ENCODE data around the gene EEF2.

Gene EEF2

GRCh38 chr19:3984908-3985642 lies at the start of gene EEF2:
Gene EEF2, minus strand, starts transcription at chr19:3985463. Its CDS starts 83 bp downstream, at chr19:3985380.
- DNase-seq: peak; percentile 79 to 98

GRCh38 chr19:4034048-4035017 lies 49.1 kb upstream of the EEF2 start:
- DNase-seq: no peak

- no peak for DNase-seq
Measured at GRCh38 chr19:4033028-4033956, 48.0 kb upstream of the EEF2 start.

GRCh38 chr19:4032436-4032835 lies 47.2 kb upstream of the EEF2 start:
- no peak for DNase-seq

- no peak for DNase-seq
Measured at GRCh38 chr19:4031420-4031819, 46.2 kb upstream of the EEF2 start.

GRCh38 chr19:4030981-4031380 lies 45.7 kb upstream of the EEF2 start:
- DNase-seq: no peak

GRCh38 chr19:4030552-4030951 lies 45.3 kb upstream of the EEF2 start:
- DNase-seq: no peak

GRCh38 chr19:4029247-4029614 lies 44.0 kb upstream of the EEF2 start:
- DNase-seq: no peak

GRCh38 chr19:4028334-4029246 lies 43.3 kb upstream of the EEF2 start:
- no peak for DNase-seq

- DNase-seq: no peak
Measured at GRCh38 chr19:4027146-4027545, 41.9 kb upstream of the EEF2 start.

- no peak for DNase-seq
Measured at GRCh38 chr19:4025317-4025716, 40.1 kb upstream of the EEF2 start.

GRCh38 chr19:4023600-4024398 lies 38.5 kb upstream of the EEF2 start:
- DNase-seq: no peak

GRCh38 chr19:4019578-4019977 lies 34.3 kb upstream of the EEF2 start:
- no peak for DNase-seq

GRCh38 chr19:4018775-4019504 lies 33.7 kb upstream of the EEF2 start:
- DNase-seq: no peak

- DNase-seq: no peak
Measured at GRCh38 chr19:4018140-4018613, 32.9 kb upstream of the EEF2 start.

GRCh38 chr19:4016903-4017638 lies 31.8 kb upstream of the EEF2 start:
- no peak for DNase-seq

- no peak for DNase-seq
Measured at GRCh38 chr19:4016486-4016885, 31.2 kb upstream of the EEF2 start.

- DNase-seq: no peak
Measured at GRCh38 chr19:4015705-4016402, 30.6 kb upstream of the EEF2 start.

Data from inflammatory macrophage treated with lipopolysaccharide for 1 hour (primary cell).